ENCODE measurements around the gene COL4A6.

GRCh38 chrX:108453841-108454240 lies 15.6 kb upstream of the COL4A6 start:
- TF ChIP-seq CTCF (IDR thresholded peaks at IDR 0.05; ENCODE audit: extremely low read depth in 1 of 2, insufficient read depth in 1 of 2, low read depth in 1 of 2, low read length in 2 of 2): no peak
- no peak for TF ChIP-seq MAX (IDR thresholded peaks at IDR 0.05; ENCODE audit: insufficient read depth, insufficient read length)
- no peak for TF ChIP-seq POLR2A (IDR thresholded peaks at IDR 0.05; ENCODE audit: low read depth, low read length)
- TF ChIP-seq EZH2 (IDR thresholded peaks at IDR 0.05; ENCODE audit: borderline replicate concordance, low read depth, low read length, severe bottlenecking): no peak
- TF ChIP-seq GATA2 (IDR thresholded peaks at IDR 0.05; ENCODE audit: insufficient read depth, insufficient read length, low read depth, low read length): no peak

Measured in endothelial cell of umbilical vein (primary cell).